GM18868 (cell line): Measurements from ENCODE around the gene MSL3B.

Experiments
- ATAC-seq: cut with Tn5 transposase; IDR thresholded peaks from one replicate; pipeline ENCODE4 v1.9.1; 2021; ENCODE audit warnings: mild to moderate bottlenecking, moderate library complexity; ENCODE audit not compliant: unreplicated experiment

MSL3B gene

GRCh38 chr2:233818639-233819621 lies 49.3 kb downstream of the MSL3B start:
- no peak for ATAC-seq

GRCh38 chr2:233817995-233818638 lies 50.1 kb downstream of the MSL3B start:
- no peak for ATAC-seq

- ATAC-seq = no peak
These were observed 50.8 kb downstream of the MSL3B start for GRCh38 chr2:233817361-233817911.

GRCh38 chr2:233816771-233817170 lies 51.4 kb downstream of the MSL3B start:
- ATAC-seq = no peak

GRCh38 chr2:233816334-233816733 lies 51.9 kb downstream of the MSL3B start:
- ATAC-seq = no peak

GRCh38 chr2:233815861-233816260 lies 52.3 kb downstream of the MSL3B start:
- no peak for ATAC-seq
